ENCODE data around the gene FABP7. TPM values are rescaled to one million over a fixed set of nuclear protein-coding genes. Genes with fewer than 3 reads are reported as not detected.

FABP7 gene
- total RNA-seq, 1 donor: not detected

- no peak for DNase-seq (ENCODE audit: low read depth in 2 of 3, low spot score in 2 of 3)
Measured at GRCh38 chr6:122755901-122756300, 23.6 kb upstream of the FABP7 start.

GRCh38 chr6:122758927-122759334 is 20.6 kb upstream of the FABP7 start:
- DNase-seq (ENCODE audit: low read depth in 2 of 3, low spot score in 2 of 3): no peak

GRCh38 chr6:122760330-122760729 is 19.2 kb upstream of the FABP7 start:
- no peak for DNase-seq (ENCODE audit: low read depth in 2 of 3, low spot score in 2 of 3)

- no peak for DNase-seq (ENCODE audit: low read depth in 2 of 3, low spot score in 2 of 3)
Measured at GRCh38 chr6:122766256-122766655, 13.3 kb upstream of the FABP7 start.

- DNase-seq (ENCODE audit: low read depth in 2 of 3, low spot score in 2 of 3): no peak
Measured at GRCh38 chr6:122770835-122771601, 8.5 kb upstream of the FABP7 start.

GRCh38 chr6:122772724-122773415 is 6.6 kb upstream of the FABP7 start:
- DNase-seq (ENCODE audit: low read depth in 2 of 3, low spot score in 2 of 3): no peak

- DNase-seq (ENCODE audit: low read depth in 2 of 3, low spot score in 2 of 3): no peak
Measured at GRCh38 chr6:122775975-122776374, 3.5 kb upstream of the FABP7 start.

GRCh38 chr6:122778302-122778701 is 1.2 kb upstream of the FABP7 start:
- no peak for DNase-seq (ENCODE audit: low read depth in 2 of 3, low spot score in 2 of 3)

- DNase-seq (ENCODE audit: low read depth in 2 of 3, low spot score in 2 of 3): no peak
Measured at GRCh38 chr6:122778985-122779661, 393 bp upstream of the FABP7 start.

GRCh38 chr6:122780114-122780513 is 598 bp downstream of the FABP7 start:
- no peak for DNase-seq (ENCODE audit: low read depth in 2 of 3, low spot score in 2 of 3)

- DNase-seq (ENCODE audit: low read depth in 2 of 3, low spot score in 2 of 3): no peak
Measured at GRCh38 chr6:122781716-122782115, 2.2 kb downstream of the FABP7 start.

- no peak for DNase-seq (ENCODE audit: low read depth in 2 of 3, low spot score in 2 of 3)
Measured at GRCh38 chr6:122783401-122783800, 3.9 kb downstream of the FABP7 start.

- DNase-seq (ENCODE audit: low read depth in 2 of 3, low spot score in 2 of 3): no peak
Measured at GRCh38 chr6:122785891-122786290, 6.4 kb downstream of the FABP7 start.

GRCh38 chr6:122787721-122788120 is 8.2 kb downstream of the FABP7 start:
- DNase-seq (ENCODE audit: low read depth in 2 of 3, low spot score in 2 of 3): no peak

- DNase-seq (ENCODE audit: low read depth in 2 of 3, low spot score in 2 of 3): no peak
Measured at GRCh38 chr6:122788208-122788607, 8.7 kb downstream of the FABP7 start.

GRCh38 chr6:122788663-122789181 is 9.2 kb downstream of the FABP7 start:
- DNase-seq (ENCODE audit: low read depth in 2 of 3, low spot score in 2 of 3): peak in 1 of 3 donors; percentile 25

GRCh38 chr6:122789182-122790027 is 9.9 kb downstream of the FABP7 start, which contains the start of gene SMPDL3A:
TSS of gene SMPDL3A (plus strand) at chr6:122789258. CDS start at chr6:122789347, 89 bp downstream.
- DNase-seq (ENCODE audit: low read depth in 2 of 3, low spot score in 2 of 3): peak in 2 of 3 donors; percentile 34 to 48

- DNase-seq (ENCODE audit: low read depth in 2 of 3, low spot score in 2 of 3): no peak
Measured at GRCh38 chr6:122790028-122790422, 10.5 kb downstream of the FABP7 start.

GRCh38 chr6:122790423-122791309 is 11.2 kb downstream of the FABP7 start:
- DNase-seq (ENCODE audit: low read depth in 2 of 3, low spot score in 2 of 3): peak in 1 of 3 donors; percentile 8

All from hematopoietic multipotent progenitor cell (in vitro differentiated cells).